ENCODE measurements around the gene LAMB1. TPM values are rescaled to one million over a fixed set of nuclear protein-coding genes. Genes with fewer than 3 reads are reported as not detected.

Gene LAMB1
- total and polyA plus RNA-seq, 2 experiments from 2014 or later, result 284 to 323 TPM

DNA sequence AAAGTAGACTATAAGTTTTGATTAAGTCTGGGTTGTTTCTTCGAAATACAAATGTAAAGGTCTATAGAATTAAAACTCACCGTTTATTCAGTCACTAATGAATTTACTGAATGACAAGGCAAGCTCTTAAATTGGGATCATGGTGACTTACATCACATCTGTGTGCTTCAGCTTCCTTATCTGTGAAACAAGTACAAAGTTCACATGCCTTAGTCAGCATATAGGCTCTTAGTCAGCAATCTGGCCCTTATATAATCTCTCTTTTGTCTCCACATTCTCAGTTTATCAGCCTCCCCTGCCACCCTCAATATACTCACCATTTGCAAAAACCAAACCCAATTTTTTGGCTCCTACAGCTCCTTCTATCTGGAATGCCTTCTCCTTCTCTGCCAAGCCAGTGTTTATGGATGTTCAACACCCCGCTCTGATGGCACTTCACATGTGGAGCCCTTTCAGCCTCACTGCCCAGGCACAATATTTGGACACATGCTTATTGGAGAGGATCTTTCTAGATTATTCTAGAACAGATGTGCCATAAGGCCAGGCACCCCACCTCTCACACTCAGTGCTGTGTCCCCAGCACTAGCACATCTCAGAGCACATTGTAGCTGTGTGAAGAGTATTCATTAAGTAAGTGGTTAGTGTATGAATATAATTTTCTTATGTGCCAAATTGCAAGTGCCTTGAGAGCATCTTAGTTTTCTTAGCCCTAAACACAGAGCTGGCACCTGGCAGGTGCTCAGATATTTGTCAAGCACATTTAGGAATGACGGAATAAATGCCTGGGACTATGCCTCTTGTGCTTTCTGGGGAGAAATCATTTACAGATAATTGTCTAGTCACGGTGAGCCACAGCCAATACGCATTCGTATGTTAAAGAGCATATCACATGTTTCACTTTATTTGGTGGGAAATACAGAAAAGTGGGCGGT lies 9.8 kb upstream of the LAMB1 start:
- Histone ChIP-seq H3K79me2 (no peaks in the 10 kb centered on the region), H3K4me1 (ENCODE audit: insufficient read depth) (peaks cover 42% of the 10 kb centered on the region), H3K9me2 (replicated peaks; ENCODE audit: insufficient read depth) (no peaks in the 10 kb centered on the region), H3K27ac (no peak overlapping the region), H3K9me3 (ENCODE audit: low read depth) (no peaks in the 10 kb centered on the region), H3K27me3 (no peaks in the 10 kb centered on the region), H4K20me1 (ENCODE audit: insufficient read depth, poor library complexity, severe bottlenecking) (no peaks in the 10 kb centered on the region), H3K36me3 (replicated peaks; ENCODE audit: insufficient read depth, low read depth) (no peaks in the 10 kb centered on the region), H2AFZ (no peak overlapping the region), H3K4me2 (peak overlapping the region; percentile 12), H3K4me3 (no peak overlapping the region)
- TF ChIP-seq, protein P1, sequence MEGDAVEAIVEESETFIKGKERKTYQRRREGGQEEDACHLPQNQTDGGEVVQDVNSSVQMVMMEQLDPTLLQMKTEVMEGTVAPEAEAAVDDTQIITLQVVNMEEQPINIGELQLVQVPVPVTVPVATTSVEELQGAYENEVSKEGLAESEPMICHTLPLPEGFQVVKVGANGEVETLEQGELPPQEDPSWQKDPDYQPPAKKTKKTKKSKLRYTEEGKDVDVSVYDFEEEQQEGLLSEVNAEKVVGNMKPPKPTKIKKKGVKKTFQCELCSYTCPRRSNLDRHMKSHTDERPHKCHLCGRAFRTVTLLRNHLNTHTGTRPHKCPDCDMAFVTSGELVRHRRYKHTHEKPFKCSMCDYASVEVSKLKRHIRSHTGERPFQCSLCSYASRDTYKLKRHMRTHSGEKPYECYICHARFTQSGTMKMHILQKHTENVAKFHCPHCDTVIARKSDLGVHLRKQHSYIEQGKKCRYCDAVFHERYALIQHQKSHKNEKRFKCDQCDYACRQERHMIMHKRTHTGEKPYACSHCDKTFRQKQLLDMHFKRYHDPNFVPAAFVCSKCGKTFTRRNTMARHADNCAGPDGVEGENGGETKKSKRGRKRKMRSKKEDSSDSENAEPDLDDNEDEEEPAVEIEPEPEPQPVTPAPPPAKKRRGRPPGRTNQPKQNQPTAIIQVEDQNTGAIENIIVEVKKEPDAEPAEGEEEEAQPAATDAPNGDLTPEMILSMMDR (IDR thresholded peaks at IDR 0.05; ENCODE audit: poor library complexity), result no peak
- TF ChIP-seq EZH2 (IDR thresholded peaks at IDR 0.05; ENCODE audit: borderline replicate concordance) (no peak), EZH2phosphoT487 (IDR thresholded peaks at IDR 0.05; ENCODE audit: low read depth, severe bottlenecking, unreplicated experiment) (no peak)
- 80% methylated on average over 8 of the region's 8 CpGs for WGBS (ENCODE audit: low lambda C conversion rate, missing lambda C conversion rate)
- peak; percentile 73 for DNase-seq (ENCODE audit: low spot score)

DNA sequence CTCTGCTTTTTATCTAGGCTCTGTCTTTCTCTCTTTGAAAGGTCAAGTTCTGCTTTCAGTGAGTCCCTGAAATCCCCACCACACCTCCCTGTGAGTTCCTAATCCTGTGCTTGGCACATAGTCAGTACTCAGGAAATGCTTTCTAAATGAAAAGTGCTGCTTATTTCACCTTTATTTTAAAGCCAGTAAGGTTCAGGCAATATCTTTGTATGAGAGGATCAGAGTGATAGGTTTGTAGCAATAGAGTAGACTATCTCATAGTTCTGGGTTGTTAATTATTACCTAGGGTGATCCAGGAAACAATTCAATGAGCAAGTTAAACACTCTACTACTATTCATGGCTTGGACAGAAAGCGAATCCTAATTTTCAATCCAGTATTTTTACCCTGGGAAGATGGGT lies 7.4 kb upstream of the LAMB1 start:
- 59% methylated on average over 1 of the region's 1 CpG for WGBS (ENCODE audit: low lambda C conversion rate, missing lambda C conversion rate)
- H3K9me2 ChIP-seq (replicated peaks; ENCODE audit: insufficient read depth), result no peaks in the 10 kb centered on the region
- peak overlapping the region; percentile 13 for H3K4me2 ChIP-seq
- H3K36me3 ChIP-seq (replicated peaks; ENCODE audit: insufficient read depth, low read depth), result no peaks in the 10 kb centered on the region
- no peak for TF ChIP-seq EZH2 (IDR thresholded peaks at IDR 0.05; ENCODE audit: borderline replicate concordance)
- TF ChIP-seq, protein P1 (IDR thresholded peaks at IDR 0.05; ENCODE audit: poor library complexity), result no peak
- no peak for TF ChIP-seq EZH2phosphoT487 (IDR thresholded peaks at IDR 0.05; ENCODE audit: low read depth, severe bottlenecking, unreplicated experiment)
- H3K27me3 ChIP-seq, result no peaks in the 10 kb centered on the region
- no peaks in the 10 kb centered on the region for H3K79me2 ChIP-seq
- no peaks in the 10 kb centered on the region for H4K20me1 ChIP-seq (ENCODE audit: insufficient read depth, poor library complexity, severe bottlenecking)
- H3K4me3 ChIP-seq, result no peak overlapping the region
- H3K4me1 ChIP-seq (ENCODE audit: insufficient read depth), result peaks cover 52% of the 10 kb centered on the region
- no peak overlapping the region for H2AFZ ChIP-seq
- H3K27ac ChIP-seq, result peak overlapping the region; percentile 55
- no peak for DNase-seq (ENCODE audit: low spot score)
- no peaks in the 10 kb centered on the region for H3K9me3 ChIP-seq (ENCODE audit: low read depth)

DNA sequence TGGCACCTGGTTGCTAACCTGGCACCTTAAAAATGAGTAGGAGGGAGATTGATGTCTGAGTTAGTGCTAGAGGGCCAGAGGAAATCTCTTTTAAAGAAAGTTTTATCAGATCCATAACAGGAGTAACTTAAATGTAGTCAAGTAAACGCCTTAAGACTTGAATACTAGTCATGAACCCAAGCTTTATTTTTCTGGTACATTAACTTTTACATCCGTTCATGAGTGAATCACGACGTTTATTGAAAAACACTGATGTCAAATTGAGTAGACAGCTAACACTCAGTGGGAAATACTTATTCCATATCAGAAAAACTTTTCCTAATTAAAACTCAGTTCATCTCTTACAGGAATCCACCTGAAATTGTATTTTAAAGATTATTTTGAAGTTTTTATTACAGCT lies 6.9 kb upstream of the LAMB1 start:
- DNase-seq (ENCODE audit: low spot score), result no peak
- H3K9me2 ChIP-seq (replicated peaks; ENCODE audit: insufficient read depth), result no peaks in the 10 kb centered on the region
- H2AFZ ChIP-seq, result no peak overlapping the region
- H3K27ac ChIP-seq, result peak overlapping the region; percentile 55
- 85% methylated on average over 4 of the region's 4 CpGs for WGBS (ENCODE audit: low lambda C conversion rate, missing lambda C conversion rate)
- H3K4me1 ChIP-seq (ENCODE audit: insufficient read depth), result peaks cover 57% of the 10 kb centered on the region
- H3K27me3 ChIP-seq, result no peaks in the 10 kb centered on the region
- no peaks in the 10 kb centered on the region for H3K36me3 ChIP-seq (replicated peaks; ENCODE audit: insufficient read depth, low read depth)
- no peak overlapping the region for H3K4me2 ChIP-seq
- H3K79me2 ChIP-seq, result no peaks in the 10 kb centered on the region
- TF ChIP-seq, protein P1 (IDR thresholded peaks at IDR 0.05; ENCODE audit: poor library complexity), result no peak
- TF ChIP-seq EZH2phosphoT487 (IDR thresholded peaks at IDR 0.05; ENCODE audit: low read depth, severe bottlenecking, unreplicated experiment), result no peak
- TF ChIP-seq EZH2 (IDR thresholded peaks at IDR 0.05; ENCODE audit: borderline replicate concordance), result no peak
- H3K4me3 ChIP-seq, result no peak overlapping the region
- H3K9me3 ChIP-seq (ENCODE audit: low read depth), result no peaks in the 10 kb centered on the region
- no peaks in the 10 kb centered on the region for H4K20me1 ChIP-seq (ENCODE audit: insufficient read depth, poor library complexity, severe bottlenecking)
